T-cell (primary cell): Measurements from ENCODE around the gene TMEM74B. TPM values are rescaled to one million over a fixed set of nuclear protein-coding genes. Genes with fewer than 3 reads are reported as not detected.

Source experiments
- ATAC-seq, 4 experiments: fragments of 200-7000 bp in 3 of 4; fragments of 150-1000 bp in 1 of 4; cut with Tn5 transposase; replicated peaks in 1 of 4; 1 replicate in 3 of 4; 2 replicates in 1 of 4; pipeline ENCODE4 v1.10.0; 2021; ENCODE audit warnings: moderate library complexity in 3 of 4, mild to moderate bottlenecking in 2 of 4, moderate number of reproducible peaks in 1 of 4
- CTCF ChIA-PET, 2 donors: fragments of 300-600 bp; sonication (Branson Sonifier 250); formaldehyde crosslinking; loops; one replicate each; lab custom pipeline; 2022; ENCODE audit warnings: antibody characterized with exemption in 2 of 2; lab: Charles Lee
- POLR2A ChIA-PET, 2 donors: fragments of 300-600 bp; sonication (Branson Sonifier 250); formaldehyde crosslinking; loops; one replicate each; lab custom pipeline; 2022; ENCODE audit warnings: antibody characterized with exemption in 2 of 2; lab: Charles Lee
- DNase-seq, 35 experiments: peaks; one replicate each; pipeline versions ENCODE4 v3.0.0 to v3.0.0-alpha.2; 2013 to 2023
- H3K27ac ChIP-seq: one replicate; pipeline ENCODE4 v1.5.1; 2013; ENCODE audit warnings: low read length
- H3K27me3 ChIP-seq, 2 experiments: replicated peaks in 1 of 2; 1 replicate in 1 of 2; 2 replicates in 1 of 2; pipeline versions ENCODE4 v1.6.1 to v1.7.0; 2013; ENCODE audit warnings: low read length in 1 of 2, mixed read lengths in 1 of 2; ENCODE audit not compliant: control insufficient read depth in 2 of 2, insufficient read depth in 2 of 2; ENCODE audit errors: extremely low read depth in 1 of 2
- H3K36me3 ChIP-seq, 2 donors: 1 replicate in 1 of 2; 2 replicates in 1 of 2; pipeline versions ENCODE4 v1.6.1 to v1.7.0; 2013; ENCODE audit warnings: low read length in 1 of 2; ENCODE audit not compliant: control insufficient read depth in 2 of 2, insufficient read depth in 1 of 2; ENCODE audit errors: extremely low read depth in 1 of 2
- H3K4me1 ChIP-seq, 2 experiments: 1 replicate in 1 of 2; 2 replicates in 1 of 2; pipeline versions ENCODE4 v1.6.1 to v1.7.0; 2013; ENCODE audit warnings: low read length in 2 of 2, mixed read lengths in 1 of 2; ENCODE audit not compliant: insufficient read depth in 2 of 2, control insufficient read depth in 1 of 2; ENCODE audit errors: extremely low read depth in 1 of 2
- H3K4me3 ChIP-seq, 2 donors: 1 replicate in 1 of 2; 2 replicates in 1 of 2; pipeline versions ENCODE4 v1.5.1 to v1.7.0; 2013; ENCODE audit warnings: mild to moderate bottlenecking in 2 of 2, low read length in 1 of 2, moderate library complexity in 1 of 2; ENCODE audit not compliant: control insufficient read depth in 1 of 2; ENCODE audit errors: extremely low read depth in 1 of 2
- H3K9me3 ChIP-seq: 2 replicates; pipeline ENCODE4 v1.7.0; 2013
- H3K27ac Mint-ChIP-seq, 2 donors: one replicate each; pipeline ENCODE4 v1.8.0; 2020 to 2021; ENCODE audit warnings: mild to moderate bottlenecking in 2 of 2, mixed read lengths in 2 of 2
- H3K27me3 Mint-ChIP-seq, 2 donors: one replicate each; pipeline ENCODE4 v1.8.0; 2021 to 2022; ENCODE audit warnings: mixed read lengths in 2 of 2
- H3K36me3 Mint-ChIP-seq: one replicate; pipeline ENCODE4 v1.8.0; 2021; ENCODE audit warnings: mixed read lengths
- H3K4me1 Mint-ChIP-seq, 3 donors: one replicate each; pipeline ENCODE4 v1.8.0; 2020 to 2022; ENCODE audit warnings: mixed read lengths in 3 of 3, mild to moderate bottlenecking in 1 of 3
- H3K4me3 Mint-ChIP-seq, 3 donors: one replicate each; pipeline ENCODE4 v1.8.0; 2020 to 2022; ENCODE audit warnings: mild to moderate bottlenecking in 3 of 3, mixed read lengths in 3 of 3, moderate library complexity in 3 of 3
- H3K9me3 Mint-ChIP-seq, 3 donors: one replicate each; pipeline ENCODE4 v1.8.0; 2020 to 2022; ENCODE audit warnings: mixed read lengths in 3 of 3
- WGBS: methylation state at CpG from one replicate; pipeline ENCODE4 v1.1.5; 2013; ENCODE audit warnings: missing lambda C conversion rate; ENCODE audit not compliant: insufficient coverage; 5-methylcytosine and 5-hydroxymethylcytosine counted together
- total RNA-seq, 35 experiments: library from RNA in 6 of 35; stranded (reverse) in 6 of 35; fragments of 120-200 nt in 1 of 35; gene quantifications; one replicate each; pipeline versions ENCODE4 v1.2.1 to v1.2.4 and lab custom pipeline; 2013 to 2026

The TMEM74B gene
- total RNA-seq, 5 donors from 2014 or later (not counting 1 experiment from before 2014, with no cell fraction given) = 0.13 TPM; not detected in 4

DNA sequence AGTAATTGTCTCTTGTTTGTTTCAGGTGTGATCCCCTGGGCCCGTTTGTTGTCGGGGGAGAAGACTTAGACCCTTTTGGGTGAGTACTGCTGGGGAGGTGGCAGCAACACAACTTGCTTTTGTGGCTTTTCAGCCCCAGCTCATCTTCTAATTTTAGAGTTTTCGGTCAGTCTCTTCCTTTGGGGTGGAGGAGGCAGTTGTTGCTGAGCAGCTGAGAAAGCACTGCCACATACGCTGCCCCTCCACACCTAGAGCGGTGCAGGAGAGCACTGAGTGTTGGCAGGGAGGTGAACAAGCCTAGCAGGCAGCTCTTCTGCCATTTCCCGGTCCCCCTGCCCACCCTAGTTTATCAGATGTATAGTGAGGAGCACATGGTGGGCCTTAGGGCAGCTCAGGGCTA is 21.7 kb downstream of the TMEM74B start:
- no peak for ATAC-seq
- H3K36me3 Mint-ChIP-seq = peaks cover 60% of the 10 kb centered on the region

DNA sequence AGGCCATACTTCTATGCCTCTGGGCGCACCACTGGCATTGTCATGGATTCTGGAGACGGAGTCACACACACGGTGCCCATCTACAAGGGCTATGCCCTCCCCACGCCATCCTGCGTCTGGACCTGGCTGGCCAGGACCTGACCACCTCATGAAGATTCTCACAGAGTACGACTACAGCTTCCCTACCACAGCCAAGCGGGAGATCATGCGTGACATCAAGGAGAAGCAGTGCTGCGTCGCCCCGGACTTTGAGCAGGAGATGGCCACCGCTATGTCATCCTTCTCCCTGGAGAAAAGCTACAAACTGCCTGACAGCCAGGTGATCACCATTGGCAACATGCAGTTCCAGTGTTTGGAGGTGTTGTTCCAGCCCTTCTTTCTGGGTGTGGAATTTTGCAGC is 23.8 kb downstream of the TMEM74B start:
- no peaks in the 10 kb centered on the region for H3K4me1 Mint-ChIP-seq
- POLR2A ChIA-PET = no interaction called here
- CTCF ChIA-PET = no interaction called here
- Histone ChIP-seq H3K27me3 (no peaks in the 10 kb centered on the region), H3K27ac (no peak overlapping the region), H3K9me3 (no peaks in the 10 kb centered on the region), H3K36me3 (peaks cover 22 to 64% of the 10 kb centered on the region in 2 donors), H3K4me3 (no peak overlapping the region), H3K4me1 (no peaks in the 10 kb centered on the region)
- peaks cover 58% of the 10 kb centered on the region for H3K36me3 Mint-ChIP-seq
- ATAC-seq (no peak), DNase-seq (no peak)
- 98% methylated on average over 8 of the region's 12 CpGs for WGBS
- H3K27ac Mint-ChIP-seq = no peak overlapping the region
- no peaks in the 10 kb centered on the region for H3K27me3 Mint-ChIP-seq
- H3K9me3 Mint-ChIP-seq = peaks cover 0 to 4% (median 0%) of the 10 kb centered on the region in 3 donors
- no peak overlapping the region for H3K4me3 Mint-ChIP-seq

More for the DNA sequence above, 21.7 kb downstream of the TMEM74B start:
- 90% methylated on average over 3 of the region's 6 CpGs for WGBS
- Mint-ChIP-seq H3K4me1 (no peaks in the 10 kb centered on the region), H3K4me3 (no peak overlapping the region), H3K27ac (no peak overlapping the region), H3K9me3 (no peaks in the 10 kb centered on the region), H3K27me3 (no peaks in the 10 kb centered on the region)
- no peaks in the 10 kb centered on the region for H3K9me3 ChIP-seq
- H3K4me1 ChIP-seq = no peaks in the 10 kb centered on the region
- H3K27ac ChIP-seq = no peak overlapping the region
- peaks cover 22 to 76% of the 10 kb centered on the region in 2 donors for H3K36me3 ChIP-seq
- H3K4me3 ChIP-seq = no peak overlapping the region
- H3K27me3 ChIP-seq = no peaks in the 10 kb centered on the region
- POLR2A ChIA-PET = no interaction called here
- CTCF ChIA-PET = no interaction called here
- no peak for DNase-seq

DNA sequence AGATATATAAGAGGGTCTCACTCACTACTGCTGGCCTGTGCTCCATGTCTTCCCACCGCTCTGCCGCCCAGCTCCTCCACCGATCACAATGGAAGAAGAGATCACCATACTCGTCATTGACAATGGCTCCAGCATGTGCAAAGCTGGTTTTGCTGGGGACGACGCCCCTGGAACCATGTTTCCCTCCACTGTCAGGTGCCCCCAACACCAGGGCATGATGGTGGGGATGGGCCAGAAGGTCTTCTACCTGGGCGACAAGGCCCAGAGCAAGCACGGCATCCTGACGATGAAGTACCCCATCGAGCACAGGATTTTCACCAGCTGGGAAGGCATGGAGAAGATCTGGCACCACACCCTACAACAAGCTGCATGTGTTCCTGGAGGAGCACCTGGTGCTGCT is 24.3 kb downstream of the TMEM74B start:
- Mint-ChIP-seq H3K9me3 (peaks cover 0 to 7% (median 0%) of the 10 kb centered on the region in 3 donors), H3K36me3 (peaks cover 58% of the 10 kb centered on the region), H3K27me3 (no peaks in the 10 kb centered on the region), H3K4me3 (no peak overlapping the region), H3K27ac (no peak overlapping the region), H3K4me1 (no peaks in the 10 kb centered on the region)
- no peak for DNase-seq
- 100% methylated on average over 8 of the region's 10 CpGs for WGBS
- POLR2A ChIA-PET = no interaction called here
- Histone ChIP-seq H3K4me3 (no peak overlapping the region), H3K4me1 (no peaks in the 10 kb centered on the region), H3K36me3 (peaks cover 22 to 64% of the 10 kb centered on the region in 2 donors), H3K9me3 (no peaks in the 10 kb centered on the region), H3K27me3 (no peaks in the 10 kb centered on the region), H3K27ac (no peak overlapping the region)
- ATAC-seq = no peak
- CTCF ChIA-PET = no interaction called here

DNA sequence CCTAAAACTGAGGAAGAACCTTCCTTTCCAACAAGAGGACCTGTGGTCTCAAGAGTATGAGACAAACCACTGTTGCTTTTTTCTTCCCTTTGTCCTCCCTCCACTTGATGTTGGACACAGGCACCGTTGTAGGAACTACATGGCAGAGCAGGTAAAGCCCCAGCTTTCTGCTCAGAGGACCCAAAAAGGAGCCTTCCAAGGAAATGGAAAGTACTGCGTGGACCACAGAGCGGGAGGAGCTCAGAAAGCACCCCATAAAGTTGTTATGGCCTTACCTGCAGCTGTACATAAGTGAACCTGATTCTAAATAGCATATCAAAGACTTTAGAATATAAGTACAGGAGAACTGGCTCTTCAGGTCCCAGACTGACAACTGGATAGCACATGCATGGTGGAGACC is 29.4 kb downstream of the TMEM74B start:
- H3K4me1 Mint-ChIP-seq = peaks cover 12 to 20% (median 16%) of the 10 kb centered on the region in 3 donors
- Histone ChIP-seq H3K27me3 (no peaks in the 10 kb centered on the region), H3K36me3 (peaks cover 17 to 57% of the 10 kb centered on the region in 2 donors), H3K4me1 (no peaks in the 10 kb centered on the region), H3K27ac (no peak overlapping the region), H3K4me3 (no peak overlapping the region), H3K9me3 (no peaks in the 10 kb centered on the region)
- ATAC-seq (no peak), DNase-seq (no peak)
- WGBS = 100% methylated on average over 1 of the region's 3 CpGs
- H3K27me3 Mint-ChIP-seq = no peaks in the 10 kb centered on the region
- peaks cover 69% of the 10 kb centered on the region for H3K36me3 Mint-ChIP-seq
- ChIA-PET POLR2A (no interaction called here), CTCF (no interaction called here)
- H3K9me3 Mint-ChIP-seq = peaks cover 2 to 10% (median 3%) of the 10 kb centered on the region in 3 donors
- H3K27ac Mint-ChIP-seq = no peak overlapping the region
- H3K4me3 Mint-ChIP-seq = no peak overlapping the region

DNA sequence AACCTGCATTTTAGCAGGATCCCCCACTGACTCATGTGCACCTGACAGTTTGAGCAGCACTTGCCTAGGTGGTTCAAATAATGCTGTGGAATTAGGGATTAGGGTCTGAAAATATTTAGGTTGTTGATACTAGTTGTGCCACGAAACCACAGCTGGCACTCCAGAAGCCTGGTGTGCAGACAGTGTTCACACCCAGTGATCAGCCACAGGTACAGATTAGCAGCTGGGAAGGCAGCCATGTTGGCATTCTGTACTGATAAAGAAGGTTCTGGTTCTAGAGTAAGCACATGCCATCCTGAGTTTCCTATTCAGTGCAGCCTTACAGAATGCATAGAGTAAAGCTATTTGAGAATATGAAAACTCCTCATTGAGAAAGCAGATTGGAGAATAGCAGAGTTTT is 30.1 kb downstream of the TMEM74B start:
- WGBS = 100% methylated on average over 1 of the region's 1 CpG
- Mint-ChIP-seq H3K27ac (no peak overlapping the region), H3K9me3 (peaks cover 2 to 10% (median 3%) of the 10 kb centered on the region in 3 donors), H3K27me3 (no peaks in the 10 kb centered on the region), H3K4me3 (no peak overlapping the region), H3K36me3 (peaks cover 70% of the 10 kb centered on the region), H3K4me1 (peaks cover 12 to 20% (median 18%) of the 10 kb centered on the region in 3 donors)
- ATAC-seq (no peak), DNase-seq (no peak)
- Histone ChIP-seq H3K4me1 (no peaks in the 10 kb centered on the region), H3K36me3 (peaks cover 17 to 51% of the 10 kb centered on the region in 2 donors), H3K27ac (no peak overlapping the region), H3K27me3 (no peaks in the 10 kb centered on the region), H3K9me3 (no peaks in the 10 kb centered on the region), H3K4me3 (no peak overlapping the region)
- CTCF ChIA-PET = no interaction called here
- POLR2A ChIA-PET = no interaction called here

DNA sequence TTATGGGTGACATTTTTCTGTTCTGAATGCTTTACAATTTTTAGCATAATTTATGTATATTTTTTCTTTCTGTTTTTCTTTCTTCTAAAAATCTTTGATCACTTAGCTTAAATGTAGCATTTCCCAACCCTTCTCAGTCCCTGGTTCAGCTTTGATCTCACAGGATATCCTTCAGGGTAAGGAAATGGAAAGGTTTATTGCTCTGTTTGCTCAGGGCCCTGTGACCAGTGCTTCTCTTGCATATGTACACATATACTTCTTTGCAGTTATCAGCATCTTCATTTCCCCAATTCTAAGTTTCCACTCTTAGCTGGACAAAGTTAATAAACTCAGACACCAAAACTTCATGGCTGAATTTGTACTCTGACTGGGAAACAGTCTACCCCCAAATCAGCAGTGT is 30.6 kb downstream of the TMEM74B start:
- Histone ChIP-seq H3K4me1 (no peaks in the 10 kb centered on the region), H3K27ac (no peak overlapping the region), H3K9me3 (no peaks in the 10 kb centered on the region), H3K4me3 (no peak overlapping the region), H3K36me3 (peaks cover 17 to 50% of the 10 kb centered on the region in 2 donors), H3K27me3 (no peaks in the 10 kb centered on the region)
- ChIA-PET POLR2A (no interaction called here), CTCF (no interaction called here)
- Mint-ChIP-seq H3K27ac (no peak overlapping the region), H3K4me1 (peaks cover 12 to 20% (median 18%) of the 10 kb centered on the region in 3 donors), H3K36me3 (peaks cover 73% of the 10 kb centered on the region), H3K27me3 (no peaks in the 10 kb centered on the region), H3K9me3 (peaks cover 2 to 10% (median 3%) of the 10 kb centered on the region in 3 donors), H3K4me3 (no peak overlapping the region)
- no peak for ATAC-seq
- DNase-seq = no peak

DNA sequence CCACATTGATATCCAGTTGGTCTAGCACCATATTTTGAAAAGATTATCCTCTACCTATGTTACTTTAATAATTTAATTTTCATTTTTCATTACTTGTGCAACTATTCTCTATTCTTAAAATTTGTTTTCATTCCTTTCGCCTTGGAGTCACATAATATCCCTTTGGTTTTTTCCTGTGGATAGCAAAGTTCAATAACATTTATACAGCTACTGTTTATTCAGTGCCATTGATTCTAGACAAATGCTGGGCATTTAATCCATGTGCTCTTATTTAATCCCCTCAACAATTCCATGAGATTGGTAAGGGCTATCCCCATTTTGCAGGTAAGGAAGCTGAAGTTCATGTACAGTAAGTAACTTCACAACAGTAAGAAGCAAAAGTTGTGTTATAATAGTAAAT is 33.8 kb downstream of the TMEM74B start:
- no peak overlapping the region for H3K4me3 Mint-ChIP-seq
- DNase-seq = no peak
- no peaks in the 10 kb centered on the region for H3K27me3 ChIP-seq
- H3K9me3 Mint-ChIP-seq = peaks cover 2 to 6% (median 3%) of the 10 kb centered on the region in 3 donors
- no CpG with 5 or more reads among the region's 1 CpG for WGBS
- peaks cover 28 to 67% of the 10 kb centered on the region in 2 donors for H3K36me3 ChIP-seq
- ATAC-seq = no peak
- no peak overlapping the region for H3K27ac ChIP-seq
- no peak overlapping the region for H3K27ac Mint-ChIP-seq
- H3K27me3 Mint-ChIP-seq = no peaks in the 10 kb centered on the region
- H3K9me3 ChIP-seq = no peaks in the 10 kb centered on the region
- H3K36me3 Mint-ChIP-seq = peaks cover 85% of the 10 kb centered on the region
- no peak overlapping the region for H3K4me3 ChIP-seq
- CTCF ChIA-PET = no interaction called here
- H3K4me1 Mint-ChIP-seq = peaks cover 24 to 41% (median 34%) of the 10 kb centered on the region in 3 donors
- POLR2A ChIA-PET = no interaction called here
- no peaks in the 10 kb centered on the region for H3K4me1 ChIP-seq
